ENCODE results near the gene STK40.
A peak's percentile ranks its signal among the peaks of the same experiment; 100 is the strongest.

Gene STK40, protein sequence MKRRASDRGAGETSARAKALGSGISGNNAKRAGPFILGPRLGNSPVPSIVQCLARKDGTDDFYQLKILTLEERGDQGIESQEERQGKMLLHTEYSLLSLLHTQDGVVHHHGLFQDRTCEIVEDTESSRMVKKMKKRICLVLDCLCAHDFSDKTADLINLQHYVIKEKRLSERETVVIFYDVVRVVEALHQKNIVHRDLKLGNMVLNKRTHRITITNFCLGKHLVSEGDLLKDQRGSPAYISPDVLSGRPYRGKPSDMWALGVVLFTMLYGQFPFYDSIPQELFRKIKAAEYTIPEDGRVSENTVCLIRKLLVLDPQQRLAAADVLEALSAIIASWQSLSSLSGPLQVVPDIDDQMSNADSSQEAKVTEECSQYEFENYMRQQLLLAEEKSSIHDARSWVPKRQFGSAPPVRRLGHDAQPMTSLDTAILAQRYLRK

DNA sequence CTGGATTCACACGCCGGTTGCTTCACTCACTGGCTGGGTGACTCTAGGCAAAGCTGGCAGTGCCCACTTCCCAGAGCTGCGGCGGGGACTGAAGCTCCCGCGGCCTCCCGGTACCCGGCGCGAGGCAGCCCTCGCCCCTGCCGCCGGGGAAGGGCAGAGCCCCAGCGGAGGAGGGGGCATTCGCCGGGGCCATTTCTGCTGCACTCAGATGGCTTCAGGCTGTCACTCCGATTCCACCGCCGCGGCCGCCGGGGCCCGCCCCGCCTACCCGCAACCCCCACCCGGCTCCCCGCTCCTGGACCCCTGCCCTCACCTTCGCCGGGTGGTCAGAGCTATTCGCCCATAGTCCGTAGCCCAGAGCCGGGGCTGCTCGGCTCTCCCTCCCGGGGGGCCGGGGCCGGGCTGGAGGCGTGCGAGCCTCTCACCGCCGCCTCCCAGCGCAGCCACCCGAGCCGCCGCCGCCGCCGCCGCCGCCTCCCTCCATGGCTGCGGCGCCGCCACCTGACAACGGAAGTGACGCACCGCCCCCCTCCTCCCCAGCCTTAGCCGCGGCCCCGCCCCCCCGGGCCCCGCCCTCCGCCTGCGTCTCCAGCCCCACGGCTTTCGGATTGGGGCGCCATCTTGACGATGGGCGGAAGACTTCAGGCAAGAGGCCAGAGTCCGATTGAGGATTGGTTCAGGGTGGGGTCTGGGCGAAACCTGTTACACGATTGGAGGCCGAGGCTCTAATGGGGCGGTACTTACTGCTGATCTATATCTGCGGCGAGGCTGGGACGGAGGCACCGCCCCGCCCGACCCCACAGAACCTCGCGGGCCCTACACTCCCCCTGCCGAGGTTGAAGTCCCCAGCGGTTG is at the start of gene STK40:
STK40 (minus strand) TSS at position 515 of the 855 bp plus-strand sequence. CDS start 24,592 bp downstream, outside the sequence.
- peak; percentile 93 for DNase-seq

DNA sequence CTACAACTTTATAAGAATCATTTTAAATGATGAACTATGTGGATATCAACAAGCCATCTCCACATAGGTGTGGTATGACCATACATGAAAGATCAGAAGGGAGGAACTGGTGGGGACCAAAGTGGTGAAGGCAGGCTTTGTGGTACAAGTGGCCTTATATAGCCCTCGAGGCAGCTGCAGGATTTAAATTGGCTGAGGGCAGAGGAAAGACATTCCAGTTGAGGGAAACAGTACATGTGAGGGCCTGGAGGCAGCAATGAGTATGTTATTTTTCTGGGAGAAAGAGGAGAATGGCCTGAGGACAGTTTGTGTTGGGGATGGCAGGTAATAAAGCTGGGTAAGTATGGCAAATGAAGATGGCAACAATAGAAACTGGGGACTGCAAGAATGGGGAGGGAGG is 47.4 kb upstream of the STK40 start:
- DNase-seq: no peak

DNA sequence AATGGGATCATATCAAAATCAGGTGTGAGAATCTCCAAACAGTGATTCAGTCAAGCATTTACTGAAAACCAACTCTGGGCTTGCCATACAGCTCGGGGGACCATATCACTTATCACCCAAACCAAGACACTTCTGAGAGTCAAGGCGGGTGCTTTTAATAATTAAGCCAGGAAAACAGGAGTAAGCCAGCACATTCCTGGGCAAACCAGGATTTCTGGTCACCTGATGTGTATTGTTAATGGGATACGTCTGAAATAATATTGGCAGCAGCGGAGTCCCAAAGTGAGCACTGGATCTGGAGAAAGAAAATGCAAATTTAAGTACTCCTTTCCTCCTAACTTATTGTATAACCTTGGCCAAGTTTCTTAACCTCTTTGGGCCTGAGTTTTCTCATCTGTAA is 46.9 kb upstream of the STK40 start:
- no peak for DNase-seq

DNA sequence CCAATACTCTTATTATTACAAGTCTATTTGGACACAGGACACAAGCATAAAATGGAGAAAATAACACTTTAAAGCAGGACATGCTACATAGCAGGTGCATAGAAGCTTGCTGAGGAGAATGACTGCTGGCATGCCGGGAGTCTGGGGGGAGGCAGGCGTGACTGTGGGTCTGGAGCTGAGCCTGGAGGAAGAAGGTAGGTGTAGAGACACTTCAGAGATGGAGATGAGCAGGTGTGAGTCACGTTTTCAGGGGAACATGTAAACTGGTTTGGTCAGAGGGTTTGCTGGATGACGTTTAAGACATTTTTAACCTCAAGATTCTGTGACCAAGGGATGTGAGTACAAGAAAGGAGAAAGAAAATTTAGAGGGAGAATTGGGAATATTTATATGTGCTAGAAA is 40.1 kb upstream of the STK40 start:
- no peak for DNase-seq

DNA sequence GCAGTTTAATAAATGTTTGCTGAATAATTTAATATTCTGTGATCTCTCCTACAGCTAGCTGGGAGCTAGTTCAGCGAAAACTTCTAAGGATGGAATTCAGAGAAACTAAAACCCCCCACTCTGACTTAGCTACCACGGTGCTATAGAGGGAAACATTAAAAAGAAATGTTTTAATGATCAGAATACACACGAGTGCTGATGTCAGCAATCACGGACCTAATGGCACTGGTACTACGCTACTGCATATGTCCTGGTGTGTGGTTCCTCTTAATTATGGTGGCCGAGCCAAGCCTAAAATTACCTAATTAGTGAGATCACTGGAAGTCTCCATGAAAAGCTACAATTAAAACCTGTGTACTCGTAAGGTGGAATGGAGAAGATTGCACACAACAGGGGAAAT is 35.9 kb upstream of the STK40 start:
- no peak for DNase-seq

DNA sequence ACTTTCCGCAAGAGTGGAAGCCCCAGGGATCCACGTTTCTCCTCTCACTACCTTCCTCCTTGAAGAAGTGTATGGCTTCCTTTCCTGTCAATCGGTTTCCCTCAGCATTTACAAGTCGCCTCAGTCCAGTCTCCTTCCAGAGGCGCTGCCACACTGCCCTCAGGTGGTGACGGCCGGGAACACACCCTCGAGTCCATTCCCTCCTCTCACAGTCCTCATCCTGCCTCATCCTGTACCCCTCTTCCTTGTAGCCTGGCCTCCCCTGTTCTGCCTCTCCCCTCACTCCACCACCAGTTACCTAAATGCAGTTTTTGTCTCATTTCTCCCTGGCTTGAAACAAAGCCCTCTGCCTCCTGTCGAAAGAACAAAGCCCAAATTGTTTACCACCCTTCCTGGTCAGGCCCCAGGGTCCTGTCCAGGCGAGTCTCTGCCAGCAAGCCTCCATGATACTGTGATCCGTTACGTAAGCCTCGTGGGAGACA is 35.2 kb upstream of the STK40 start:
- no peak for DNase-seq

DNA sequence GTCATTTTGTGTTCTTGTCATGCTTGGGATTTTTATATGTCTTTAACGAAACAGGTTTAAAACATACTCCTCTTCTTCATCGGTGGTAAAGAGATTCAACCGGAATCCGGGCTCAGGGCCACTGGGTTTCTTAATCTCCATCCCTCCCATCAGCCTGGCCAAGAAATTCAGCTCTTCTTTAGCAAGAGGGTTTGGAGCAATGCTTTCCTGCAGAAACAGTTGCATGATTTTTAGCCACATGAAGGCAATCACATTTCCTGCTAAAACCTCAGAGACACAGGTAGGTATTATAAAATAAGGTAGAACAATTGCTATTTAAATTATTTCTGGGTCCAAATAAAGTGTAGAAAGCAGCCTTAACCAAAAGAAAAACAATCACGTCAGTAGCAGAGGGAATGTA is 34.7 kb upstream of the STK40 start:
- no peak for DNase-seq

DNA sequence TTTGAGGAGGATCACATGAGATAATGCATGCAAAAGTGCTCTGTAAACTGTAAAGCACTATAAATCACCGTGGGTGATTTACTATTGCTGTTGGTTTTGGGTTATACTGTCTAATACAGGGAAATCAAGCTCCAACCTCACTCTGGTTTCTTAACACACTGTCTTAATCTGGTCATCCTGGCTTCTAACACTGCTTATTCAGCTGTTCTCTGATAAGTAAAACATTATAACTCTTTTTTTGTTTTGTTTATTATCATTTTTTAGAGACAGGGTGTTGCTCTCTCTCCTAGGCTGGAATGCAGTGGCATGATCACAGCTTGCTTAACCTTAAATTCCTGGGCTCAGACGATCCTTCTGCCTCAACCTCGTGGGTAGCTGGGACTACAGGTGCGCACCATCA is 33.8 kb upstream of the STK40 start:
- no peak for DNase-seq

DNA sequence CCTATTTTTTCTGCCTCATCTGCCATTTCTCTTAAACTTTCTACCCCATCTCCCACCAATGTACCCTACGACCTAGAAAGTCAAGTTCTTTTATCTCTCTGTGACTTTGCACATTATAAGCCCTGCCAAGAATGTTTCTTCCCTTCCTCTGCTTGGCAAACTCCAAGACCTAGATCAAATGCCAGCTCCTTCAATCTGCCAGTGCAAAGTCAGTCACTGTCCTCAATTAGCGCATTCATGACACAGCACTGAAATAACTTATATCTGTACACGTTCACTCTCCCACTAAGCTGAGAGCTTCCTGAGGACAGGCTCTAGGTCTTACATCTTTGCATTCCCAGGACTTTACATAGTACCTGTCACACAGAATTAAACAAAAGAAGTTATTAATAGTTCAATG is 33.4 kb upstream of the STK40 start:
- DNase-seq: no peak

DNA sequence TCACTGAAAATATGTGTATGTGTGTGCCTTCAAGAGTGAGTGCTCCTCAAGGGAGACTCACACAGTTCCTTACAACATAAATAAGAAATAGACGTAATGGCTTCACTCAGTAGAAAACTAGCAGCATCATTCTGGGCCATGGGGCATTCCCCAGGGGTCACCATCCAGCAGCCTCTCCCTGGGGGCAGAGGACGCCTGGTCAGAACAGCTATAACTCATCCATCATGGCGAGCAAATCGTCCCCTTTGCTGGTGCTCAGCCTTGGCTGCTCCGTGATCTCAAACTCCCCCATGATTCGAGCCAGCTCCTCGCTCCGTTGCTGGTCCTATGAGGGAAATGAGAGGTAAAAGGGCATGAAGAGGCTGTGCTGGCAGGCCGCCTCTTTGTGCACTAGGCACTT is 32.2 kb upstream of the STK40 start:
- no peak for DNase-seq

DNA sequence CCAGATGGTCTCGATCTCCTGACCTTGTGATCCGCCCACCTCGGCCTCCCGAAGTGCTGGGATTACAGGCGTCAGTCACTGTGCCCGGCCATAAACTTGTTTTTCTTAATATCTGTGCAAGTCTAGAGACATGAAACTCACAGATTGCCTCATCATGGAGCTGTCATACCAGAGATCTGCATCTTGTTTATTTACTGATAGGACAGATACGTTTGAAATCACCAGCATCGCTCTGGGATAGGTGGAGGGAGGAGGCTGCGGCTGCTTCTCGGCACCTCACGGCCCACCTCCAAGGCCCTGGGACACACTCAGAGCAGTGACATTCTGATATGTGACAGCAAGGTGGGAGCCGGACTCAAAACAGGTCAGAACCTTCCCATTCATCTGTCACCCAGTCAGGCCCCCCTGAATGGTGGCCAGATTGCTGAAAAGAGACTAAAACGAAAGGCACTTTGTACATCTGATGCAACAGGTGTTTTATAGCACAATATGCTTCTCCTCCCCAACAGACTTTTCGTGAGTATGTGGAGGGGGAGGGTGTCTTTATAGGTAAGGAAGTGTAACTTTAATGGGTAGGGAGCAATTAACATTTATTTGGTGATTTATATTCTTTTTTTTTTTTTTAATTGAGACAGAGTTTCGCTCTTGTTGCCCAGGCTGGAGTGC is 30.1 kb upstream of the STK40 start:
- DNase-seq: no peak

DNA sequence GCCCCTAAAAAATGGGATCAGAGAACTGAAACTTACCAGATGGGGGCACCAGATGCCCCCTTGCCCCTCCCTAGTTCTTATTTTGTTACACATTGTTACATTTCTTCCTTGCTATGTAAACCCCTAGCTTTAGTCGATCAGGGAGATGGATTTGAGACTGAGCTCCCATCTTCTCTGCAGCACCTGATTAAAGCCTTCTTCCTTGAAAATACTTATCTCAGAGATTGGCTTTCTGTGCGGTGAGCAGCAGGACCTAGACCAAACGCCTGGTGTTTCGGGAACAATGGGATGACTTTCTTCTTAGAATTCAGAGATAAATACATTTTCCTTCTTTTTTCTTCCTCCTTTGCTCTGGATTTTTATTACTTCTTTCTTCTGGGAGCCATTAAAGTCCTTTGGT is 28.7 kb upstream of the STK40 start:
- no peak for DNase-seq

DNA sequence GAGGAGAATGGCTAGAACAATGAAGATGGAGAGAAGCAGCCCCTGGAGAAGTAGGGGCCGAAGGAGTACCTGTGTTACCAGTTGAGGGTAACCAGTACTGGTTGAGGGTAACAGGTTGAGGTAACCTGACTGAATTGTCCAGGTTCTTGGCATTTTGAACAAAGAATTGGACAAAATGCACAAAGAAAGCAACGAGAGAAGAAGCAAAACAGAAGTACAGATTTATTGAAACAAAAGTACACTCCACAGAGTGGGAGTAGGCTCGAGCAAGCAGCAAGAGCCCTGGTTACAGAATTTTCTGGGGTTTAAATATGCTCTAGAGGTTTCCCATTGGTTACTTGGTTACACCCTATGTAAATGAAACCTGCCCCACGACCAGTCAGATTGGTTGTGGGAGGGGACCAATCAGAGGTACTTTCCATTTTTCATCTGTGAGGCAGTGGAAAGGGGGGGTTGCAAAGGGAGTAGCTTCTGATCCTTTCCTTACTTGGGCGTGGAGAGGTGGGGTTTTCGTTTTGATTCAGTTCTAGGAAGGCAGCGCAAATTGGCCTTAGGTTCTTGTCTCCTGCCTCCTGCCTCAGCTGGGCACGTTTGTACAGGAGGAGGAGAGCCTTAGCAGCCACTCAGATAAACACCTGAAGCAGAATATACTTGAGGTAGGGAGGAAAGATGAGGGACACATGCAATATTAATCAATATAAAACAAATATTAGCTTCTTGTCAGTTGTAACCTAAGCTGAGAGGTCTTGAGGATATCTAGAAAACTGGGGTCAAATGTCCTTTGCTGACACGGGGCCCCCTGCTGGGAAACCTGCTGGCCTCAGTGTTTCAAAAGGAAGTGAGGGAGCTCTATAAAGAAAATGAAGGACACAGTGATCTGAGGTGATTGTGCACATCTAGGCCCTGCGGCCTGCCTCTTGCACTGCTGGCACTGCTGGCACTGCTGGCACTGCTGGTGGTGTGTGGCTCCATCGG is 26.2 kb upstream of the STK40 start:
- DNase-seq: peak; percentile 9

DNA sequence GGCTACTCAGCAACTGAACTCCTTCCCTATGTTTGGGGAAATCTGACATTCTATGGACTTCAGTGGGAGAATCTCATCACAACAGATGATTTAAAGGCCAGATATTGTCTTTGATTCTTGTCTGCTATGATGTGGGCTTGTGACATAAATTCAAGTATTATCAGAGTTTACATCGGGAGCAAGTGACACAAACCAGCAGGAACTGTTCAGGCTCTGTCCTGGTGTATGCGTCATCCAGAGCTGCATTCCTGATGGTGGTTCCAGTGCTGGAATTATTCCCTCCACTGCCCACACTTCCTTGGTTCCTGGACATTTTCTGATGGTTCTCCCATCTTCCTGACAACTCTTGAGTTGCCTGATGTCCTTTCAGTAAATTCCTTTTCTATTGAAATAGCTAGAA is 22.8 kb upstream of the STK40 start:
- DNase-seq: no peak

DNA sequence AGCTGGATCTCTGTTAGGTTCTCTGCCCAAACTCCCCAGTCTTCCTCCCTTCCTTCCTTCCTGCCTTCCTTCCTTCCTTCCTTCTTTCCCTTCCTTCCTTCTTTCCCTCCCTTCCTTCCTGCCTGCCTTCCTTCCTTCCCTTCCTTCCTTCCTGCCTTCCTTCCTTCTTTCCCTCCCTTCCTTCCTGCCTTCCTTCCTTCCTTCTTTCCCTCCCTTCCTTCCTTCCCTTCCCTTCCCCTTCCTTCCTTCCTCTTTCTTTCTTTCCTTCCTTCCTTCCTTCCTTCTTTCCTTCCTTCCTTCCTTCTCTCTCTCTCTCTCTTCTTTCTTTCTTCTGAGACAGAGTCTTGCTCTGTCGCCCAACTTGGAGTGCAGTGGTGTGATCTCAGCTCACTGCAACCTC is 20.7 kb upstream of the STK40 start:
- no peak for DNase-seq

DNA sequence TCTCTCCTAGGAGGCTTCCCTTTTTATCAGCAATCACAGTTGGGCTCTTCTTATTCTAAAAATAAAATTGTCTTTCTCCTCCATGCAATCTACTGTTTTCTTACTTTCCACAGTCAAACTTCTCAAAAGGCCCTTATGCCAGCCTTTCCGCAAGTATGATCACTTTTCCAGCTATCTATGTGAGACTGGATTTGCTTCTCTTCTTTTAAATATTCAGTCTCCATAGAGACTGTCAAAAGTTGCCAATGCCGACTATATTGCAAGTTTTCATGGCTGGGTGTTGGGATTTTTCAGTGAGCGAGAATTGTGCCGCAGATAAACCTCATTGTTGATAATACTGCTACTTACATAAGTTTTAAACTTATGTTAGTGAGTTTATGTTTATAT is 16.8 kb upstream of the STK40 start:
- DNase-seq: no peak

DNA sequence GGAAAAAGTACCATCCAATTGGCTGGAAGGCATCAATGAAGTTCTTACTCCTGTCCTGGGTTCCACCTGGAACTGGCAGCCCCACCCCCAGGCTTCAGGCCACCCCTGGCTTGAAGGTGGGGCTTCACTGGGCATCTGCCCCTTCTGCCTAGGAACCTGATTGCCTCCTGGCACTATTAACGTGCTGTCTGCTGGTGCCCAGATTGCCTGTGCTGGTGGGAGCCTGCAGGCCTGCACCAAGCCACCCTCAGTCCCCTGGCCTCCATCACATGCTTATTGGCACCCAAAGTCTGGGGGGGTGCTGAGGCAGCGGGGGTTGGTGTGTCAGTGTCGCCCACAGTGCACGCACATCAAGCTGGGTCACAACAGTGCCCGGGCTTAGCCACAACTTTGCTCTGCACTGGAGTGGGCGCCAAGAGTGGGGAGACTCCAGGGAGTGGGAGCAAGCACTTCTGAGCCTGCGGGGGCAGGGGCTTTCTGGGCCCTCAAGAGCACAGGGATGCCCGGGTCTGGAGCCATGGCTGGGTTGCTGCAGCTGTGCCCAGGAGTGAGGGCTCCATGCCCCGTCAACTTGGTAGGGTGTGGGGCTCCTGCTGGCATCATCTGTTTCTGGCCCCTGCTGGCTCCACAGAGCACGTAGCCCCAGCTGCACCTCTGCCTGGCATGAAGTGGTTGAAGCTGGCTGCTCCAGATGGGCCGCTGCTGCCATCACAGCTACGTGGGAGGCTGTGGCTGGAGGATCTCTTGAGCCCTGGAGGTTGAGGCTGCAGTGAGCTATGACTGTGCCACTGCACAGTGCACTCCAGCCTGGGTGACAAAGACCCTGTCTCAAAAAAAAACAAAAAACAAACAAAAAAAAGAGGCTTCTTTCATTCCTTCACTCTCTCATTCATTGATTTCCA is 16.1 kb upstream of the STK40 start:
- DNase-seq: no peak

DNA sequence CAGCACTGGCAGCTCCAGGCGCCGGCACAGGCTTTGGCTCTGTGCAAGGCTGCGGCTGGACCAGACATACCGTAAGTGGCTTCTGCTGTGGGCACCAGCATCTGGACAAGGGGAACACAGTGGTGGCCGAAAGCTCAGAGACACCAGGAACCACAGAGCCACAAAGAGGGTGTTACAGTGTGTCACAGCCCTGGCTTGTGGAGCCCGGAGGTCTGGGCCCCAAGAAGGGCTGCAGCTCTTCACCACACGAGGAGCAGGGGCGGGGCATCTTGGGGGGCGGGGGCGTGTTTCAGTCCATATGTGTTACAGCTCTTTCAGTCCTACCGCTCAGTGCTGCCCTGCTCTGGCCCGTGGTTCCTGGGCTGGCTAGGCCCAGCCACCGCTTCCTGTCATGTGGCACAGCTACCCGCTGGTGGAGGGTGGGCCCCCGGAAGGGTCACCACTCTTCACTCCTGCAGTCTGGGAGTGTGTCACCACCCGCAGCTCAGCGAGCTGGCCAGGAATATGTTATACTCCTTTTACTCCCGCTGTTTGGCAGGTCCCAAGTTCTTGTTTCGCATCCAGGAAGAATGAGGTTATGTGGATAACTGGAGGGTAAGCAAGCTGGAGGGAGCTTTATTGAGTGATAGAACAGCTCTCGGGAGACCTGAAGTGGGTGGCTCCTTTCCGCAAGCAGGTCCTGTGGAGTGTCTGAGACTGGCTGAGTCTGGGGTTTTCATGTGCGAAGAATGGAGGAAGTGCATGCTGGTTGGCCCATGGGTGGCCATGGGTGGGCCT is 15.3 kb upstream of the STK40 start:
- DNase-seq: no peak

DNA sequence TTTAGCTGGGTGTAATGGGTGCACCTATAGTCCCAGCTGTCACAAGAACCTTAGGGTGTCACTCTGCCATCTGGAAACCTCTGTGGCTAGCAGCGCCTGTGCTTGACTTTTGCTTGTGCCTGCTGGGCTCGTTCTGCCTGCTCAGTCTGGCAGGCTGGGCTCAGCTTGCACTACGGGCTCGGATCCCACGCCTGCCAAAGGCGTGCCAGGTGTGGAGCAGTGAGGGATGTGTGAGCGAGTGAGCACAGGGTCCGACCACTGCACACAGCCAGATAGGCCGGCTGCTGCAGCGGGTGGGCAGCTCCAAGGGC is 14.7 kb upstream of the STK40 start:
- no peak for DNase-seq

DNA sequence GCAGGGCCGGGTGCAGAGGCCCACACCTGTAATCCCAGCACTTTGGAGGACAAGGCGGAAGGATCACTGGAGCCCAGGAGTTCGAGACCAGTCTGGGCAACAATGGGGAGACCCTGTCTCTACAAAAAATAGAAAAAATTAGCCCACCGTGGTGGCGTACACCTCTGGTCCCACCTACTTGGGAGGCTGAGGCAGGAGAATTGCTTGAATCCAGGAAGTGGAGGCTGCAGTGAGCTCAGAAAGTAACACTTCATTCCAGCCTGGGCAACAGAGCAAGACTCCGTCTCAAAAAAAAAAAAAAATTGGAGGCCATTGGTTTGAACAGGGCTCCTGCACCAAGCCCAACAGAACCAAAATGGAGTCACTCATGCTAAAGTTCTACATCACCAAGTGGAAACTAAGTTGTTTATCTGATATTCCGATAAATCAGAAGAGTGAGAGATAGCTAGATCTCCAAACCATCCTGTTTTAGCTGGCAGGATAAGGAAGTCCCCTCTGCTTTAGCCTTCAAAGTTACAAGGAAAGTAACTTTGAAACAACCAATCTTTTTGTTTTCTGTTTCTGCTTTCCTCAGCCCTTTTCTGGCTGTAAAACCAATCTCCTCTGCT is 12.8 kb upstream of the STK40 start:
- no peak for DNase-seq

Measured in NCI-H1048 (cell line).